GM21381 (cell line): ENCODE measurements around the gene KRT1.
"Not testable (repeated sequence)": the region's sequence is repeated elsewhere in the genome, so short reads cannot be mapped to it uniquely, and the experiment has no call there.

ENCODE experiments used
- ATAC-seq: cut with Tn5 transposase; IDR thresholded peaks from one replicate; pipeline ENCODE4 v1.9.1; 2021; ENCODE audit warnings: mild to moderate bottlenecking, moderate library complexity; ENCODE audit not compliant: unreplicated experiment

The KRT1 gene

DNA sequence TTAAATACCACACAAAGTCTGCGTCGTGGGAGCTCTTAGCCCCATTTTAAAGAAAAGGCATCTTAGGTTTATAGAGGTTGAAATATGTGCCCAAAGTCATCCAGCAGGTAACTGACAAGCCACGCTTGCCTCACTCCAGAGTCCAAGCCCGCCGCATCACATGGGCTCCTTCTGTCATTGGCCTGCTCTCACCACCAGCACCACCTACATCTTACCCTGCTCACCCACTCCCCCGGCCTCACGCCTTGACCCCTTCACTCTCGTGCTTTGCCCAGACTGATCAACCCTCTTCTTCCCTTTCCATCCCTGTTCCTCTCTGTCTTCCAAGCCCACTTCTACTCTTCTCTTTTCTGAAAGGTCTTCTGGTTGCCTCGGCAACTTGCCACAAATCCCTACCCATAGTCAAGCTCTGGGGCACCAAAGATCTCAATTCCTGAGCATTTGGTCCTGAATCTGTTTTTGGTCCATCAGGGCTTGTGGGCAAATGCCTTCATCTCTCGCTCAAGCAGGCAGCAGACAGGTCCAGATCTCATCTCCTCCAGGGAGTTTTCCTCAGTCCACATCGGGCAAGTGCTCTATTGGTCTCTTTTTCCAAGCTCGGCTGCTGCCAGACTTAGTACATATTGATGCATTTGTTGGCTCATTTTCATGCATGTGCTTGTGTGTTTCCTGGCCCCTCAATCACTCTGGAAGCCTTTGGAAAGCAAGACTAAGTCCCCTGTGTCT, 3.5 kb upstream of the KRT1 start:
- ATAC-seq, result no peak

DNA sequence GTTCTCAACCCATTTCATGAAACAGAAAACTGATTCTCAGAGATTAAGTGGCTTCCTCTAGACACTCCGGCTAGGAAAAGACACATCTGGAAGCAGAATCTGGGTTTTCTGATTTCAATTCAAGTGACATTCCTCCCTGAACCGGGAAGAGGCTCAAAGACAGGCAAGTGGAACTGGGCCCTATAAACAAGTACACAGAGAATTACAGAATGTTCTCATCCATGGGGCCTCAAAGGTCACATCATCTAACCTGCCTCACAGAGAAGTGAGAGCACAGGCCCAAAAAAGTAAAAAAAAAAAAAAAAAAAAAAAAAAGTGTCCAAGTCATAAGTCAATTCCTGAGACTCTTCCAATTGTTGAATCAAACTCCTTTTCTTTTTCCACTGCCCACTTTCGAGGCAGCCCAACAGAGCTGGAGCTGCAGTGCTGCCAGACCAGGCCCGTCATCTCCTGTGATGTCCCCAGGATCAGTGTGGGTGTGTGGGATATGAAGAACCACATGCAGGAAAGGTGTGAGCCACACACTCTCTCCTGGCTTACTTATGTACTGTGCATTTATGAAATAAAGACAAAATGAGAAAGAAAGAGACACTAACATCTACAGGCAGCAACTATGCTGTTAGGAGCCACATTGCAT, 2.8 kb upstream of the KRT1 start:
- ATAC-seq, result no peak

GRCh38 chr12:52682381-52682660, 2.1 kb upstream of the KRT1 start:
- ATAC-seq, result no peak

DNA sequence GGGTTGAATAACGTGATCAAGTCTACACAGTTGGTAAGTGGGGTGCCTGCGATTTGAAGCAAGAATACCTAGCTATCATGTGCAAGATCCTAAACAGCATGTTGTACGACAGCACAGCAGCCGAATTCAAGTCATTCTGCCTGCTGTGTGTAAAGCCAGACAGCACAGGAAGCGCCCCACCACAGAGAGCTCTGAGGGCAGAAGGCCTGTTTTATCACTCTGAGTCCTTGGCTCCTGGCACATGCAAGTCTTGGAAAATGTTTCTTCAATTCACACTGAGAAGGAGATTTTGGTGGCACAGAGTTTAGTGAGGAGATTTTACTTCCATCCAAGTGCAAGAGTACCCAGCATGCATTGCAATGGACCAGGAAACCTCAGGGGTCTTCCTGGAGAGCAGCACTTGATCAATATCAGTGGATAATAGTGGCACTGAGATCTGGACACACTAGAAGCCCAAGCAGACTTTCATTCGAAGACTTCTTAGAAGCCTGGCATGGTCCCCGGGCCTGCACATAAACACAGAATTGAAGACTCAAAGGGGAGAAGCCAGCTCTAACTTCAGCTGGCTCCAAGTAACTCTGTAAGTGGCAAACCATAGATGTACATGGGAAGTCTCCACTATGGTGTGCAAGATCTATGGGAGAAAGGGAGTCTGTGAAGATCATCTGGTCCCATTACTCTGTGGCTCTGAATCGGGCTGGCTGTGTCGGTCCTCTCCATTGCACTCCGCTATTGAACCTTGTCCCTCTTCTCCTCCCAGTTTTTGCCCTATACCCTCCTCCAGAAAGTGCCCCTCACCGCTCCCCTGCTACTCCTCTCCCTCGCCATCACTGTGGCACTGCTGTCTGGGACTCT, 1.5 kb upstream of the KRT1 start:
- no peak for ATAC-seq

DNA sequence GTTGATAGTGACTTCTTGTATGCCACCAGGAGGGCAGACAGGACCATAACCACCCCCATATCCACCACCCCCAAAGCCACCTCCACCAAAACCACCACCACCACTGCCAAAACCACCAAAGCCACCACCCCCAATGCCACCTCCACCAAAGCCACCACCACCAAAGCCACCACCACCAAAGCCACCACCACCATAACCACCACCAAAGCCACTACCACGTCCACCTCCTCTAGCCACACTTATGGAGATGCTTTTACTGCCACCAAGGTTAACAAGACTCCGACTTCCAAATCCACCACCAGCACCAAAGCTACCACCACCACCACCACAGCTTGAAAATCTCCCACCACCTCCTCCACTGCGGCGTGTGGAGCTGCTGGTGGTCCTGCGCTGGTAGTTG, 332 bp downstream of the KRT1 start:
- no peak for ATAC-seq

- no peak for ATAC-seq
Observed at GRCh38 chr12:52677671-52678070, 2.5 kb downstream of the KRT1 start.

DNA sequence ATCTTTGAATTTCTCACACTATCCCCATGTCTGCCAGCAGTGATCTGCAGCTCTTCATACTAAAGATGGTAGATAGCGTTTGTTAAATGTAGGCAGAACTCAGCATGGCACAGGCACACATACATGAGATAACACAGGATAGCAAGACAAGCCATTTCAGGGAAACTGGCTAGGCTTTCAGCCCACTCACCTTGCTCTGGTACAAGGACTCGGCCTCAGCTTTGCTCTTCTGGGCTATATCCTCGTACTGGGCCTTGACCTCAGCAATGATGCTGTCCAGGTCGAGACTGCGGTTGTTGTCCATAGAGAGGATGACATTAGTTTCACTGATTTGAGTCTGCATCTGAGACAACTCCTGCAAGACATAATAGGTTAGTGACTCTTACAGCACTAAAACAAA, 3.1 kb downstream of the KRT1 start:
- no peak for ATAC-seq

DNA sequence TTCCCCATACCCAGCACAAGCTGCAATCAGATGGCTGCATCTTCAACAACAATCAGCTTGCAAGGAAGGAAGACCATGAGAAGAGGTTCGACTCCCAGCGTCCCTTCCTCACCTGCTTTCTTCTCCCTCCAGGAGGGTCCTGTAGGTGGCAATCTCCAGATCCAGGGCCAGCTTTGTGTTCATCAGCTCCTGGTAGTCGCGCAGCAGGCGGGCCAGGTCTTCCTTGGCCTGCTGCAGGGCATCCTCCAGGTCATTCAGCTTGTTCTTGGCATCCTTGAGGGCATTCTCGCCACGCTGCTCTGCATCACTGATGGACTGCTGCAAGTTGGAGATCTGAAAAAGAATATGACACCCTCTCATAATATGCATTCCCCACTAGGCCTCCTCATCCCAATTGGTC, 4.0 kb downstream of the KRT1 start:
- no peak for ATAC-seq

DNA sequence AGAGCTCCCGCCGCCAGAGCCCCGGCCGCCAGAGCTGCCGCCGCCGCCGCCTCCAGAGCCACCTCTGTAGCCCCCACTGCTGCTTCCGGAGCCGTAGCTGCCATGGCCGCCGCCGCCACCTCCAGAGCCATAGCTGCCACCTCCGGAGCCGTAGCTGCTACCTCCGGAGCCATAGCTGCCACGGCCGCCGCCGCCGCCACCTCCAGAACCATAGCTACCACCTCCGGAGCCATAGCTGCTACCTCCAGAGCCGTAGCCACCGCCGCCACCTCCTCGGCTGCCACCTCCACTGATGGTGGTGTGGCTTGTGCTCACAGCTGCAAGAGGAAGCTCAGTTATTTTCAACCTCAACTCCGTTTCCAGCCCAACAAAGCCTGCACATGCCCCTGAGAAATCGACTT, 4.9 kb downstream of the KRT1 start:
- no peak for ATAC-seq

DNA sequence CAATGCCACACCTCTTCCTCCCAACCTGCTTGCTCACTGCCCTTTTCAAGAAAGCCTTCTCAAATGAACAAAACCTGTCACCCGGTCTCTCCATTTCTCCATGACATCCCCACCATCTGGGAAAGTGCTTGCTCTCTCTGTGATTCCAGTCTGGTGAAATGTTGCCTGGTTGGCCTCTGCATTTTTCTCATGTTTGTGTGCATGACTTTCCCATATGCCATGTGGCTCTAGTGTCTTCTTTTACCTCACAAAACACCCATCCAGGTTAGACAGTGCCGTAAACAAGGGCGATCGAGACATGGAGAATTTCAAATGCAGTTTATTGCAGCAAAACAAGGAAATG, 5.8 kb downstream of the KRT1 start:
- no peak for ATAC-seq

DNA sequence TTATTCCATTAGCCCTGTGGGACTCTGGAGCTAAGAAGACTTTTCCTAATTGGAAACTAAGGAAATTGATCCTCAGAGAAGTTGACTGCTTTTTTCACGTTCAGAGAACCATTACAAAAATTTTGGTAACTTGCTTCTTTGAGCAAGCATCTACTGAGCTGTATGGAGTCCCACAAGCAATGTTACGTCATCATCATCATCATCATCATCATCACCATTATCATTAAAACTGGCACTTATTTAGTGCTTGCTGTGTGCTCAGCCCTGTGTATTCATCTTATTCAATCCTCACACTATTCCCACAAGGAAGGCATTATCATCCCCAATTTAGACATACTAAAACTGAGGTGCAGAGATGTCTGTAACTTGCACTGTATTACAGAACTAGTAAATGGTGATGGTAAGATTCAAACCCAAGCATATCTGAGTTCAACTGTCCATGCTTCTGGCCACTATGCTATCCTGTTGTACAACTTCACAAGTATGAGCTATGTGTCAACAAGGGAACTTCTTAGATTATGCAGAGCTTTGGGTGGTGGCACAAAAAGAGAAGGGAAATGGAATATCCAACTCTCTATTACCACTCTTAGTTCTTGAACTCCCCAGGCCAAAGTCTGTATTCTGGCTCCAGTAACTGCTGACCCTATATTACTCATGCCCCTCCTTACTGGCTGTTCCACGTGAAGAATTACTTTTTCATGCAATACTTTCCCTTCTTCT, 6.3 kb downstream of the KRT1 start:
- ATAC-seq, result no peak

- no peak for ATAC-seq
Observed at GRCh38 chr12:52673217-52673616, 7.0 kb downstream of the KRT1 start.

DNA sequence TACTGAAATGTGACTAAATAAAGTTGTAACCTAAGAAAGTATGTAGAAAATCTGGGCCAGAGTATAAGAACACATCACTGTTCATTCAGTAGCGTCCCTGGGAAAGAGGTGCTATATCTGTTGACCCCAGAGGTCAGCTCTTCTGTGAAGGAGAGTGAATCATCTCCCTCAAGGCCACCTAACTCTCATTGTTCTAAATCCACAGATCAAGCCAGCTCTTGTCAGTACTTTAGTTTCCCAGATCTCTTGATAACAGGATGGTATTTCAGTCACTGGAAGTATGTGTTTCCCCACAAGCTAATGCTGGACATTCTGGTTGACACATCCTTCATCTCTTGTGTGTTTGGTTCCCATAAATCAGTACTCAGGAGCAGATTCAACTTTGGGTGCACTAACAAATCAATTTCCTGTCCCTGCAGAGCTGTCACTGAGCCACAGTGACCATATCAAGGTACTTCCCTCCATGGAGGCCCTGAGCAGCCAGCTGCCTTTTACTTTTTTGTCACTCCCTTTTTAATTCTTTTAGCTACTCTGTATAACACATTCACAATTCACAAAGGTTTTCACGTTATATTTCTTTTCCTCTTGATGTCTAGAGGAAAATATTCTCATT, 7.8 kb downstream of the KRT1 start:
- ATAC-seq, result no peak

- ATAC-seq, result no peak
Observed at GRCh38 chr12:52670961-52671360, 9.2 kb downstream of the KRT1 start.

GRCh38 chr12:52670506-52670905, 9.7 kb downstream of the KRT1 start:
- ATAC-seq, result no peak

DNA sequence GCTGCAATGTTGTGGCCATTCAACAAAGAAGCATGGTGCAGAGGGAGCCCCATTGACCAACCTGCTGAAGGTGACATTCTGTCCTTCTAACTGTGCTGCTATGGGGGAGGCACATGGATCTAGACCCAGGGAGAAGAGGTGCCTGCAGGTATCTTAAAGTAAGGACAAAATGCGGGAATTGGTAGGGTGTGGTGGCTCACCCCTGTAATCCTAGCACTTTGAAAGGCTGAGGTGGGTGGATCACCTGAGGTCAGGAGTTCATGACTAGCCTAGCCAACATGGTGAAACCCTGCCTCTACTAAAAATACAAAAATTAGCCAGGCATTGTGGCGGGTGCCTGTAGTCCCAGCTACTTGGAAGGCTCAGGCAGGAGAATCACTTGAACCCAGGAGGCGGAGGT, 10.3 kb downstream of the KRT1 start:
- not testable (repeated sequence) for ATAC-seq

DNA sequence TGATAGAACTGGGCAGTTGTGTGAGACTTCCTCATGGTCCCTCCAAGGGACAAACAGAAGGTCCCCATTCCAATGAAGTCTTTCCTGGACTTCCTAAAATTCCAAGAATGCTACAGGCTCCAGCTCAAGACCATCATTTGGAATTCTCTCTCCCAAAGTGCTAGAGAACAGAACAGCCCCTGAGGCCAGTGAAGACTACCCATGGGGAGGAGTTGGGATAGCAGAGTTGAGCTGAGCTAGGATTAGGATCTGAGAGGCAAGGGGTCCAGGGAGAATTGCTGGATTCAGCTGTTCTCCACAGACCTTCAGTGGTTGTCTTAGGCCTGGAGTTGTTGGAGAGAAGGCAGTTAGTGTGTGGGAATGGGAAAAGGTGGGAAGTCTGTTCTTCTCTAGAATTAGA, 10.8 kb downstream of the KRT1 start:
- no peak for ATAC-seq

- ATAC-seq, result no peak
Observed at GRCh38 chr12:52667931-52668330, 12.3 kb downstream of the KRT1 start.

DNA sequence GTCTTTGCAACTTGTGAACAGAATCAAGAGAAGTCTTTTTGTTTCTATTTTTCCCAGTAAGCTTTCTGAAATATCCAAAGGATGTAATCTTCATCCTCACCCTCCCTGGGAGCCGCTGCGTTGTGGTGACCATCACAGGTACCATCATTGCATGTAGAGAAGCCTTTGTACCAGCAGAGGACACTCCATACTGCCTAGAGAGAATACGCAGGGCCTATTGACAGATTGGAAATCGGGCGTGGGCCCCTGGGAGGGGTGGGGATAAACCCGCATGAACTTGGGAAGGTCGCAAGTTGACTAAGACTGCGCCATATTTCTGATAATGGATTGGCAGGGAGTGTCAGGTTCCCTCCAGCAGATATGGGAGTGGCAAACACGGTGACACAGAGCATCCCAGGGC, 12.7 kb downstream of the KRT1 start:
- ATAC-seq, result no peak

- no peak for ATAC-seq
Observed at GRCh38 chr12:52666471-52666870, 13.7 kb downstream of the KRT1 start.

GRCh38 chr12:52663420-52663819, 16.8 kb downstream of the KRT1 start:
- no peak for ATAC-seq
